GM18498 (cell line): Measurements from ENCODE around the gene GLS.
"Not testable (repeated sequence)": the region's sequence is repeated elsewhere in the genome, so short reads cannot be mapped to it uniquely, and the experiment has no call there.

Source experiments
- ATAC-seq: cut with Tn5 transposase; IDR thresholded peaks from one replicate; pipeline ENCODE4 v1.9.1; 2021; ENCODE audit warnings: mild to moderate bottlenecking, moderate library complexity; ENCODE audit not compliant: unreplicated experiment

GLS gene

GRCh38 chr2:190855245-190855644 is 25.4 kb upstream of the GLS start:
- ATAC-seq: no peak

- ATAC-seq: no peak
Observed at GRCh38 chr2:190856985-190857384, 23.6 kb upstream of the GLS start.

GRCh38 chr2:190858817-190859216 is 21.8 kb upstream of the GLS start:
- ATAC-seq: no peak

GRCh38 chr2:190859347-190860297 is 21.0 kb upstream of the GLS start:
- ATAC-seq: no peak

- no peak for ATAC-seq
Observed at GRCh38 chr2:190860985-190861680, 19.5 kb upstream of the GLS start.

- not testable (repeated sequence) for ATAC-seq
Observed at GRCh38 chr2:190862128-190862527, 18.5 kb upstream of the GLS start.

GRCh38 chr2:190862571-190862991 is 18.0 kb upstream of the GLS start:
- no peak for ATAC-seq

- ATAC-seq: no peak
Observed at GRCh38 chr2:190863946-190864345, 16.7 kb upstream of the GLS start.

GRCh38 chr2:190864375-190864774 is 16.2 kb upstream of the GLS start:
- no peak for ATAC-seq

GRCh38 chr2:190867212-190867611 is 13.4 kb upstream of the GLS start:
- ATAC-seq: no peak

- no peak for ATAC-seq
Observed at GRCh38 chr2:190867832-190868231, 12.8 kb upstream of the GLS start.

GRCh38 chr2:190869721-190870120 is 10.9 kb upstream of the GLS start:
- no peak for ATAC-seq

- ATAC-seq: not testable (repeated sequence)
Observed at GRCh38 chr2:190873451-190873850, 7.2 kb upstream of the GLS start.

GRCh38 chr2:190875891-190876290 is 4.7 kb upstream of the GLS start:
- no peak for ATAC-seq

- no peak for ATAC-seq
Observed at GRCh38 chr2:190876631-190877030, 4.0 kb upstream of the GLS start.

- ATAC-seq: no peak
Observed at GRCh38 chr2:190877436-190877835, 3.2 kb upstream of the GLS start.

GRCh38 chr2:190879474-190880377 is 895 bp upstream of the GLS start:
- ATAC-seq: peak; percentile 0

- ATAC-seq: peak; percentile 5
Observed at GRCh38 chr2:190881084-190881597, 520 bp downstream of the GLS start.

- peak; percentile 61 for ATAC-seq
Observed at GRCh38 chr2:190881598-190882410, 1.2 kb downstream of the GLS start.

- peak; percentile 4 for ATAC-seq
Observed at GRCh38 chr2:190882411-190882766, 1.8 kb downstream of the GLS start.
